ENCODE measurements around the gene SPATA31C2.

SPATA31C2 gene

GRCh38 chr9:88177371-88177770 lies 39.1 kb upstream of the SPATA31C2 start:
- no peaks in the 10 kb centered on the region for H4K20me1 ChIP-seq (ENCODE audit: insufficient read depth)
- no peak overlapping the region for H3K9ac ChIP-seq
- H3K27ac ChIP-seq, result no peak overlapping the region
- H3K27me3 ChIP-seq (ENCODE audit: insufficient read depth, low read depth), result no peaks in the 10 kb centered on the region
- H2AFZ ChIP-seq (ENCODE audit: low read depth), result no peak overlapping the region
- H3K4me2 ChIP-seq, result no peak overlapping the region
- H3K79me2 ChIP-seq (ENCODE audit: insufficient read depth, low read depth), result no peaks in the 10 kb centered on the region
- H3K4me1 ChIP-seq (ENCODE audit: low read depth, poor library complexity, severe bottlenecking), result no peaks in the 10 kb centered on the region
- no peak for TF ChIP-seq CTCF (conservative IDR thresholded peaks at IDR 0.05; ENCODE audit: low read depth, low read length)
- H3K4me3 ChIP-seq (IDR thresholded peaks at IDR 0.05; ENCODE audit: insufficient read depth, low read depth, low read length), result no peak overlapping the region
- H3K36me3 ChIP-seq (ENCODE audit: insufficient read depth), result no peaks in the 10 kb centered on the region

GRCh38 chr9:88174324-88174723 lies 36.0 kb upstream of the SPATA31C2 start:
- H3K27me3 ChIP-seq (ENCODE audit: insufficient read depth, low read depth), result no peaks in the 10 kb centered on the region

GRCh38 chr9:88173378-88173999 lies 35.2 kb upstream of the SPATA31C2 start:
- Histone ChIP-seq H2AFZ (ENCODE audit: low read depth) (no peak overlapping the region), H3K79me2 (ENCODE audit: insufficient read depth, low read depth) (no peaks in the 10 kb centered on the region), H3K27me3 (ENCODE audit: insufficient read depth, low read depth) (no peaks in the 10 kb centered on the region), H3K9ac (no peak overlapping the region), H4K20me1 (ENCODE audit: insufficient read depth) (no peaks in the 10 kb centered on the region), H3K4me3 (IDR thresholded peaks at IDR 0.05; ENCODE audit: insufficient read depth, low read depth, low read length) (no peak overlapping the region), H3K27ac (no peak overlapping the region), H3K4me1 (ENCODE audit: low read depth, poor library complexity, severe bottlenecking) (no peaks in the 10 kb centered on the region), H3K36me3 (ENCODE audit: insufficient read depth) (no peaks in the 10 kb centered on the region), H3K4me2 (no peak overlapping the region)
- peak; percentile 57 for TF ChIP-seq CTCF (conservative IDR thresholded peaks at IDR 0.05; ENCODE audit: low read depth, low read length)

More at GRCh38 chr9:88174324-88174723, 36.0 kb upstream of the SPATA31C2 start:
- no peak overlapping the region for H2AFZ ChIP-seq (ENCODE audit: low read depth)
- H3K4me2 ChIP-seq, result no peak overlapping the region
- no peak overlapping the region for H3K9ac ChIP-seq
- no peak for TF ChIP-seq CTCF (conservative IDR thresholded peaks at IDR 0.05; ENCODE audit: low read depth, low read length)
- no peaks in the 10 kb centered on the region for H4K20me1 ChIP-seq (ENCODE audit: insufficient read depth)
- H3K4me3 ChIP-seq (IDR thresholded peaks at IDR 0.05; ENCODE audit: insufficient read depth, low read depth, low read length), result no peak overlapping the region
- H3K79me2 ChIP-seq (ENCODE audit: insufficient read depth, low read depth), result no peaks in the 10 kb centered on the region
- H3K27ac ChIP-seq, result no peak overlapping the region
- H3K36me3 ChIP-seq (ENCODE audit: insufficient read depth), result no peaks in the 10 kb centered on the region
- H3K4me1 ChIP-seq (ENCODE audit: low read depth, poor library complexity, severe bottlenecking), result no peaks in the 10 kb centered on the region

- H3K27ac ChIP-seq, result no peak overlapping the region
These were observed 31.4 kb upstream of the SPATA31C2 start for GRCh38 chr9:88169700-88170099.

More at GRCh38 chr9:88169700-88170099, 31.4 kb upstream of the SPATA31C2 start:
- Histone ChIP-seq H3K4me3 (IDR thresholded peaks at IDR 0.05; ENCODE audit: insufficient read depth, low read depth, low read length) (no peak overlapping the region), H2AFZ (ENCODE audit: low read depth) (no peak overlapping the region), H3K79me2 (ENCODE audit: insufficient read depth, low read depth) (no peaks in the 10 kb centered on the region), H4K20me1 (ENCODE audit: insufficient read depth) (no peaks in the 10 kb centered on the region), H3K36me3 (ENCODE audit: insufficient read depth) (no peaks in the 10 kb centered on the region), H3K9ac (no peak overlapping the region), H3K4me2 (no peak overlapping the region), H3K4me1 (ENCODE audit: low read depth, poor library complexity, severe bottlenecking) (no peaks in the 10 kb centered on the region), H3K27me3 (ENCODE audit: insufficient read depth, low read depth) (no peaks in the 10 kb centered on the region)
- no peak for TF ChIP-seq CTCF (conservative IDR thresholded peaks at IDR 0.05; ENCODE audit: low read depth, low read length)

Data from KMS-11 (cell line).